ENCODE data around the gene SLC47A2. TPM values are rescaled to one million over a fixed set of nuclear protein-coding genes. Genes with fewer than 3 reads are reported as not detected.

The SLC47A2 gene
- total and polyA plus RNA-seq, 2 of the 13 experiments (the other 11 are each of a cell fraction or from before 2014, with no cell fraction given), result 0.04 TPM; not detected in 1

- peak; percentile 23; the same call in 1 of the 2 replicates for TF ChIP-seq ZNF512B (CRISPR knock-in tag; IDR thresholded peaks at IDR 0.05; ENCODE audit: borderline replicate concordance)
Measured at GRCh38 chr17:19703106-19703827, 13.1 kb downstream of the SLC47A2 start (continued).

GRCh38 chr17:19702217-19702641 lies 14.2 kb downstream of the SLC47A2 start:
- DNase-seq (ENCODE audit: low spot score), result peak; percentile 71
- Histone ChIP-seq H2AFZ (ENCODE audit: low read length) (no peak overlapping the region), H3K27me3 (ENCODE audit: control insufficient read depth in 1 of 2, insufficient read depth in 2 of 2, low read length in 2 of 2) (peaks cover 0 to 10% of the 10 kb centered on the region in 2 experiments; a peak in 4 of 5 replicates), H3K9me3 (ENCODE audit: low read length) (no peaks in the 10 kb centered on the region), H3K4me2 (ENCODE audit: low read depth, low read length) (peak overlapping the region; percentile 91), H3K79me2 (ENCODE audit: insufficient read depth, low read length) (no peaks in the 10 kb centered on the region), H3K36me3 (replicated peaks in 1 of 2; ENCODE audit: control insufficient read depth in 1 of 2, insufficient read depth in 2 of 2, low read length in 2 of 2) (no peaks in the 10 kb centered on the region), H3K27ac (ENCODE audit: extremely low read length, insufficient read depth, low read length) (no peak overlapping the region), H3K4me3 (replicated peaks in 1 of 3; ENCODE audit: insufficient read depth in 1 of 3, low read depth in 2 of 3, low read length in 3 of 3) (no peak overlapping the region), H4K20me1 (ENCODE audit: insufficient read depth, low read length) (no peaks in the 10 kb centered on the region), H3K4me1 (ENCODE audit: insufficient read depth, low read length) (peaks cover 60% of the 10 kb centered on the region), H3K9ac (ENCODE audit: insufficient read depth, low read depth, low read length) (no peak overlapping the region)
- 3% methylated on average over 4 of the region's 4 CpGs for WGBS (ENCODE audit: low lambda C conversion rate)
- intact Hi-C loops (cut with micrococcal nuclease; ENCODE audit: unreplicated experiment), result loop anchor here (2.0 kb wide), 1 partner anchor 61 kb away; no protein-coding TSS in a partner anchor
- peak; percentile 4 for FAIRE-seq
- peak; percentile 17; the same call in 2 of the 3 replicates for ATAC-seq
- CTCF ChIA-PET (ENCODE audit: low intra/inter-chr PET ratio, low total read pairs), result no interaction called here
- no TSS peak for BruUV-seq (replicated peaks)
- in situ Hi-C loops (cut with HindIII; ENCODE audit: extremely low pct_ligation_motif_present, low pct_unique_long_range_greater_than_20kb), result loop anchor here (25.0 kb wide), 1 partner anchor 190 kb away; no protein-coding TSS in a partner anchor
- POLR2A ChIA-PET, result interaction anchor here (0.9 to 1.1 kb wide), 4 partner anchors 26 to 55 kb away, joined by 3 to 4 read pairs (median 3); partner anchors contain the start of gene ALDH3A2
- TF ChIP-seq RXRB (CRISPR knock-in tag; IDR thresholded peaks at IDR 0.05; ENCODE audit: borderline replicate concordance) (peak; percentile 49; the same call in 1 of the 2 replicates), ARID5B (CRISPR knock-in tag; IDR thresholded peaks at IDR 0.05) (peak; percentile 69), NR2F2 (IDR thresholded peaks at IDR 0.05; ENCODE audit: borderline replicate concordance, low read depth) (peak; percentile 59; the same call in 1 of the 2 replicates), GFI1 (CRISPR knock-in tag; IDR thresholded peaks at IDR 0.05; ENCODE audit: borderline replicate concordance) (peak; percentile 74), GATAD2A (CRISPR knock-in tag; IDR thresholded peaks at IDR 0.05) (peak; percentile 37; the same call in 1 of the 2 replicates), ZNF292 (CRISPR knock-in tag; IDR thresholded peaks at IDR 0.05; ENCODE audit: borderline replicate concordance, low read depth) (no peak), GABPA (IDR thresholded peaks at IDR 0.05; ENCODE audit: low read depth, low read length) (no peak), GABPA (CRISPR knock-in tag; IDR thresholded peaks at IDR 0.05; ENCODE audit: low read depth) (0 out of 2 replicates have a peak, but pooled peaks have one; percentile 12), TEAD2 (CRISPR knock-in tag; IDR thresholded peaks at IDR 0.05) (no peak), SP5 (CRISPR knock-in tag; IDR thresholded peaks at IDR 0.05; ENCODE audit: borderline replicate concordance, low read depth) (peak; percentile 42; the same call in 1 of the 2 replicates)
- TF ChIP-seq, protein P1, sequence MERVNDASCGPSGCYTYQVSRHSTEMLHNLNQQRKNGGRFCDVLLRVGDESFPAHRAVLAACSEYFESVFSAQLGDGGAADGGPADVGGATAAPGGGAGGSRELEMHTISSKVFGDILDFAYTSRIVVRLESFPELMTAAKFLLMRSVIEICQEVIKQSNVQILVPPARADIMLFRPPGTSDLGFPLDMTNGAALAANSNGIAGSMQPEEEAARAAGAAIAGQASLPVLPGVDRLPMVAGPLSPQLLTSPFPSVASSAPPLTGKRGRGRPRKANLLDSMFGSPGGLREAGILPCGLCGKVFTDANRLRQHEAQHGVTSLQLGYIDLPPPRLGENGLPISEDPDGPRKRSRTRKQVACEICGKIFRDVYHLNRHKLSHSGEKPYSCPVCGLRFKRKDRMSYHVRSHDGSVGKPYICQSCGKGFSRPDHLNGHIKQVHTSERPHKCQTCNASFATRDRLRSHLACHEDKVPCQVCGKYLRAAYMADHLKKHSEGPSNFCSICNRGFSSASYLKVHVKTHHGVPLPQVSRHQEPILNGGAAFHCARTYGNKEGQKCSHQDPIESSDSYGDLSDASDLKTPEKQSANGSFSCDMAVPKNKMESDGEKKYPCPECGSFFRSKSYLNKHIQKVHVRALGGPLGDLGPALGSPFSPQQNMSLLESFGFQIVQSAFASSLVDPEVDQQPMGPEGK (CRISPR knock-in tag; IDR thresholded peaks at IDR 0.05), result peak; percentile 27; the same call in 1 of the 2 replicates
